PFSK-1 (cell line): ENCODE measurements around the gene TOX3.

Experiments
- POLR2AphosphoS5 ChIP-seq: IDR thresholded peaks from 2 replicates; pipeline ENCODE4 v1.6.1; 2012; ENCODE audit warnings: low read depth, mild to moderate bottlenecking, control low read depth, low read length, moderate library complexity
- TAF1 ChIP-seq: IDR thresholded peaks from 2 replicates; pipeline ENCODE4 v1.6.1; 2012; ENCODE audit warnings: low read length, control low read depth, borderline replicate concordance; ENCODE audit not compliant: insufficient read depth

- TF ChIP-seq TAF1 (no peak), POLR2AphosphoS5 (no peak)
Observed at GRCh38 chr16:52398021-52398420, 148.9 kb downstream of the TOX3 start.
